Measurements from ENCODE around the gene NTMT1. TPM values are rescaled to one million over a fixed set of nuclear protein-coding genes. Genes with fewer than 3 reads are reported as not detected.
A peak's percentile ranks its signal among the peaks of the same experiment; 100 is the strongest.

NTMT1 gene
- total RNA-seq, 4 donors from 2014 or later: 19.6 to 28.4 (median 22.6) TPM

GRCh38 chr9:129597355-129598088, 28.4 kb upstream of the NTMT1 start:
- intact Hi-C loops (cut with DNase I): no loop called here
- TF ChIP-seq CTCF (IDR thresholded peaks at IDR 0.05) (no peak), POLR2A (IDR thresholded peaks at IDR 0.05) (no peak)
- WGBS, 2 donors: 11 to 37% methylated on average over 7 to 11 of the region's 57 CpGs
- peak overlapping the region; percentile 62 to 83 (median 65) for H3K27ac ChIP-seq
- H3K4me1 ChIP-seq: peaks cover 9 to 18% of the 10 kb centered on the region in 2 donors
- H3K9me3 ChIP-seq: no peaks in the 10 kb centered on the region
- peak; percentile 58 to 62 for DNase-seq
- H3K36me3 ChIP-seq: no peaks in the 10 kb centered on the region
- H3K4me3 ChIP-seq (replicated peaks in 1 of 3): peak overlapping the region in 1 of 3 donors; percentile 28
- H3K27me3 ChIP-seq: no peaks in the 10 kb centered on the region

- intact Hi-C loops (cut with DNase I): no loop called here
- Histone ChIP-seq H3K4me1 (peaks cover 9 to 18% of the 10 kb centered on the region in 2 donors), H3K4me3 (replicated peaks in 1 of 3) (no peak overlapping the region), H3K9me3 (no peaks in the 10 kb centered on the region), H3K27me3 (no peaks in the 10 kb centered on the region), H3K36me3 (no peaks in the 10 kb centered on the region), H3K27ac (peak overlapping the region in 1 of 3 donors; percentile 65)
- no peak for DNase-seq
- TF ChIP-seq CTCF (IDR thresholded peaks at IDR 0.05) (no peak), POLR2A (IDR thresholded peaks at IDR 0.05) (no peak)
- WGBS, 2 donors: 81% methylated on average over 13 to 14 of the region's 14 CpGs
These were observed 27.8 kb upstream of the NTMT1 start for GRCh38 chr9:129598089-129598596.

GRCh38 chr9:129601082-129601674, 24.8 kb upstream of the NTMT1 start:
- 80 to 87% methylated on average over 9 of the region's 9 CpGs for WGBS, 2 donors
- Histone ChIP-seq H3K4me1 (peaks cover 9 to 18% of the 10 kb centered on the region in 2 donors), H3K9me3 (no peaks in the 10 kb centered on the region), H3K36me3 (no peaks in the 10 kb centered on the region), H3K27me3 (no peaks in the 10 kb centered on the region), H3K4me3 (replicated peaks in 1 of 3) (no peak overlapping the region), H3K27ac (no peak overlapping the region)
- no peak for DNase-seq
- TF ChIP-seq POLR2A (IDR thresholded peaks at IDR 0.05): no peak
- TF ChIP-seq CTCF (IDR thresholded peaks at IDR 0.05): no peak
- intact Hi-C loops (cut with DNase I): no loop called here

GRCh38 chr9:129602598-129603415, 23.2 kb upstream of the NTMT1 start:
- Histone ChIP-seq H3K36me3 (no peaks in the 10 kb centered on the region), H3K4me1 (peaks cover 0 to 16% of the 10 kb centered on the region in 2 donors), H3K27me3 (no peaks in the 10 kb centered on the region), H3K9me3 (no peaks in the 10 kb centered on the region), H3K27ac (no peak overlapping the region), H3K4me3 (replicated peaks in 1 of 3) (no peak overlapping the region)
- intact Hi-C loops (cut with DNase I): no loop called here
- 47 to 71% methylated on average over 6 to 10 of the region's 10 CpGs for WGBS, 2 donors
- TF ChIP-seq POLR2A (IDR thresholded peaks at IDR 0.05) (no peak), CTCF (IDR thresholded peaks at IDR 0.05) (no peak)
- no peak for DNase-seq

All from thyroid gland (tissue), 4 donors.